GM19452 (cell line): ENCODE data around the gene CBLL1.
A peak's percentile ranks its signal among the peaks of the same experiment; 100 is the strongest.

ENCODE experiments used
- ATAC-seq: cut with Tn5 transposase; IDR thresholded peaks from one replicate; pipeline ENCODE4 v1.9.1; 2021; ENCODE audit not compliant: unreplicated experiment

CBLL1 gene

GRCh38 chr7:107742678-107743566, 1.0 kb upstream of the CBLL1 start:
- ATAC-seq: peak; percentile 39

GRCh38 chr7:107744345-107744750, 406 bp downstream of the CBLL1 start:
- peak; percentile 33 for ATAC-seq

- no peak for ATAC-seq
Observed at GRCh38 chr7:107746006-107746405, 2.1 kb downstream of the CBLL1 start.

- ATAC-seq: no peak
Observed at GRCh38 chr7:107751113-107751512, 7.2 kb downstream of the CBLL1 start.

- ATAC-seq: no peak
Observed at GRCh38 chr7:107754642-107755041, 10.7 kb downstream of the CBLL1 start.

- no peak for ATAC-seq
Observed at GRCh38 chr7:107758667-107759066, 14.7 kb downstream of the CBLL1 start.

GRCh38 chr7:107767391-107767790, 23.4 kb downstream of the CBLL1 start:
- no peak for ATAC-seq

GRCh38 chr7:107768263-107768662, 24.3 kb downstream of the CBLL1 start:
- ATAC-seq: no peak

- ATAC-seq: no peak
Observed at GRCh38 chr7:107773027-107773426, 29.1 kb downstream of the CBLL1 start.

GRCh38 chr7:107777702-107778101, 33.8 kb downstream of the CBLL1 start:
- no peak for ATAC-seq

- no peak for ATAC-seq
Observed at GRCh38 chr7:107778283-107778682, 34.3 kb downstream of the CBLL1 start.

GRCh38 chr7:107779647-107780099, 35.7 kb downstream of the CBLL1 start:
- no peak for ATAC-seq

- ATAC-seq: no peak
Observed at GRCh38 chr7:107782374-107782773, 38.4 kb downstream of the CBLL1 start.

- no peak for ATAC-seq
Observed at GRCh38 chr7:107783648-107784047, 39.7 kb downstream of the CBLL1 start.

GRCh38 chr7:107785170-107785569, 41.2 kb downstream of the CBLL1 start:
- no peak for ATAC-seq

GRCh38 chr7:107785926-107786325, 42.0 kb downstream of the CBLL1 start:
- ATAC-seq: no peak

- ATAC-seq: no peak
Observed at GRCh38 chr7:107788216-107788615, 44.3 kb downstream of the CBLL1 start.

- ATAC-seq: no peak
Observed at GRCh38 chr7:107788662-107789061, 44.7 kb downstream of the CBLL1 start.

GRCh38 chr7:107789647-107790046, 45.7 kb downstream of the CBLL1 start:
- ATAC-seq: no peak

- ATAC-seq: no peak
Observed at GRCh38 chr7:107792364-107792763, 48.4 kb downstream of the CBLL1 start.

- no peak for ATAC-seq
Observed at GRCh38 chr7:107799647-107800264, 55.8 kb downstream of the CBLL1 start.

GRCh38 chr7:107803009-107803610, 59.2 kb downstream of the CBLL1 start, which contains the start of gene SLC26A3:
Gene SLC26A3 (minus strand): TSS chr7:107803223. CDS start chr7:107794509, 8,714 bp downstream.
- ATAC-seq: no peak
